GM12891 (cell line): Measurements from ENCODE around the gene LCLAT1.

Experiments used
- POLR2A ChIP-seq: IDR thresholded peaks from 2 replicates; pipeline ENCODE4 v1.6.1; 2011; ENCODE audit warnings: low read depth, low read length, control low read depth
- POLR2AphosphoS5 ChIP-seq: IDR thresholded peaks from 2 replicates; pipeline ENCODE4 v1.6.1; 2011; ENCODE audit warnings: low read depth, low read length, control low read depth
- POU2F2 ChIP-seq: IDR thresholded peaks from 2 replicates; pipeline ENCODE4 v1.6.1; 2011; ENCODE audit warnings: low read depth, mild to moderate bottlenecking, control low read depth, low read length, moderate library complexity
- SPI1 ChIP-seq: IDR thresholded peaks from 2 replicates; pipeline ENCODE4 v1.6.1; 2011; ENCODE audit warnings: low read depth, low read length, control low read depth
- TAF1 ChIP-seq: IDR thresholded peaks from 2 replicates; pipeline ENCODE4 v1.6.1; 2011; ENCODE audit warnings: low read depth, low read length, control low read depth

- TF ChIP-seq POLR2A, result no peak
- TF ChIP-seq POU2F2, result no peak
- no peak for TF ChIP-seq POLR2AphosphoS5
- TF ChIP-seq SPI1, result no peak
- TF ChIP-seq TAF1, result no peak
Observed at GRCh38 chr2:30459140-30459539, 12.1 kb downstream of the LCLAT1 start.
